ENCODE measurements around the gene ZMYM3.
"Not testable (repeated sequence)": the region's sequence is repeated elsewhere in the genome, so short reads cannot be mapped to it uniquely, and the experiment has no call there.

DNA sequence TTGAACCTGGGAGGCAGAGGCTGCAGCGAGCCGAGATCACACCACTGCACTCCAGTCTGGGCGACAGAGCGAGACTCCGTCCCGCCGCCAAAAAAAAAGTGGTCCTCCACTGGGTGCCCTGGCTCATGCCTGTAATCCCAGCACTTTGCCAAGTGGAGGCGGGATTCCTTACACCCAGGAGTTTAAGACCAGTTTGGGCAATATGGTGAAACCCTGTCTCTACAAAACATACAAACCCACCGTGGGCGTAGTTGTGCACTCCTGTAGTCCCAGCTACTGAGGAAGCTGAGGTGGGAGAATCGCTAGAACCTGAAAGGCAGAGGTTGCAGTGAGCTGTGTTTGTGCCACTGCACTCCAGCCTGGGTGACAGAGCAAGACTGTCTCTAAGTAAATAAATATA, 27.4 kb upstream of the ZMYM3 start:
- not testable (repeated sequence) for TF ChIP-seq EZH2 (IDR thresholded peaks at IDR 0.05)
- TF ChIP-seq, protein P1, sequence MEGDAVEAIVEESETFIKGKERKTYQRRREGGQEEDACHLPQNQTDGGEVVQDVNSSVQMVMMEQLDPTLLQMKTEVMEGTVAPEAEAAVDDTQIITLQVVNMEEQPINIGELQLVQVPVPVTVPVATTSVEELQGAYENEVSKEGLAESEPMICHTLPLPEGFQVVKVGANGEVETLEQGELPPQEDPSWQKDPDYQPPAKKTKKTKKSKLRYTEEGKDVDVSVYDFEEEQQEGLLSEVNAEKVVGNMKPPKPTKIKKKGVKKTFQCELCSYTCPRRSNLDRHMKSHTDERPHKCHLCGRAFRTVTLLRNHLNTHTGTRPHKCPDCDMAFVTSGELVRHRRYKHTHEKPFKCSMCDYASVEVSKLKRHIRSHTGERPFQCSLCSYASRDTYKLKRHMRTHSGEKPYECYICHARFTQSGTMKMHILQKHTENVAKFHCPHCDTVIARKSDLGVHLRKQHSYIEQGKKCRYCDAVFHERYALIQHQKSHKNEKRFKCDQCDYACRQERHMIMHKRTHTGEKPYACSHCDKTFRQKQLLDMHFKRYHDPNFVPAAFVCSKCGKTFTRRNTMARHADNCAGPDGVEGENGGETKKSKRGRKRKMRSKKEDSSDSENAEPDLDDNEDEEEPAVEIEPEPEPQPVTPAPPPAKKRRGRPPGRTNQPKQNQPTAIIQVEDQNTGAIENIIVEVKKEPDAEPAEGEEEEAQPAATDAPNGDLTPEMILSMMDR (IDR thresholded peaks at IDR 0.05), result not testable (repeated sequence)

Measured in neural progenitor cell (in vitro differentiated cells).